ENCODE measurements around the gene UFSP1. TPM values are rescaled to one million over a fixed set of nuclear protein-coding genes. Genes with fewer than 3 reads are reported as not detected.
A peak's percentile ranks its signal among the peaks of the same experiment; 100 is the strongest.

UFSP1 gene
- total RNA-seq, 1 donor from 2014 or later, result 3.4 TPM

DNA sequence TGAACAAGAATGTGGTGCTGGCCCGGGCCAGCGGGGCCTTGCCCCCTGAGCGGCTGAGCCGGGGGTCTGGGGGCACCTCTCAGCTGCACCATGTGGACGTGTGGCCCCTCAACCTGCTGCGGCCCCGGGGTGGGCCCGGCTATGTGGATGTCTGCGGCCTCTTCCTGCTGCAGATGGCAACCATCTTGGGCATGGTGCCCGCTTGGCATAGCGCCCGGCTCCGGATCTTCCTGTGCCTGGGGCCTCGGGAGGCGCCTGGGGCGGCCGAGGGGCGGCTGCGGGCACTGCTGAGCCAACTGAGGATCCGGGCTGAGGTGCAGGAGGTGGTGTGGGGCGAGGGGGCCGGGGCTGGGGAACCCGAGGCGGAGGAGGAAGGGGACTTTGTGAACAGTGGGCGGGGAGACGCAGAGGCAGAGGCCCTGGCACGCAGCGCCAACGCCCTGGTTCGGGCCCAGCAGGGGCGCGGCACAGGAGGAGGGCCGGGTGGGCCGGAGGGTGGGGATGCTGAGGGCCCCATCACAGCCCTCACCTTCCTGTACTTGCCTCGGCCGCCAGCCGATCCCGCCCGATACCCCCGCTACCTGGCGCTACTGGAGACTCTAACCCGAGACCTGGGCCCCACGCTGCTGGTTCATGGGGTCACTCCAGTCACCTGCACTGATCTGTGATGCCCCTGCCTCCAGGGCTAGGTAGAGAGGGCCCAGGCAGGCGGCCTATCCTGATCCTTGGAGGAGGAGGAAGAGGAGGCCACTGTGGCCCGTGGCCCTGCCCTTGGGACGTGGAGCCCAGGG is 23.4 kb downstream of the UFSP1 start:
- intact Hi-C loops (cut with DNase I), result loop anchor here (10.0 kb wide), 1 partner anchor 321 kb away; no protein-coding TSS in a partner anchor
- Histone ChIP-seq H3K27ac (peak overlapping the region; percentile 98), H3K9me3 (no peaks in the 10 kb centered on the region), H3K4me1 (peaks cover 41% of the 10 kb centered on the region), H3K27me3 (no peaks in the 10 kb centered on the region), H3K36me3 (peaks cover 0 to 18% of the 10 kb centered on the region in 2 donors), H3K4me3 (peak overlapping the region; percentile 77 to 86)
- no peak for DNase-seq (ENCODE audit: extremely low spot score in 2 of 2)
- TF ChIP-seq CTCF (IDR thresholded peaks at IDR 0.05) (no peak), POLR2AphosphoS5 (IDR thresholded peaks at IDR 0.05; ENCODE audit: insufficient read depth in 1 of 2, low read depth in 1 of 2) (peak in 1 of 2 donors; percentile 32)

DNA sequence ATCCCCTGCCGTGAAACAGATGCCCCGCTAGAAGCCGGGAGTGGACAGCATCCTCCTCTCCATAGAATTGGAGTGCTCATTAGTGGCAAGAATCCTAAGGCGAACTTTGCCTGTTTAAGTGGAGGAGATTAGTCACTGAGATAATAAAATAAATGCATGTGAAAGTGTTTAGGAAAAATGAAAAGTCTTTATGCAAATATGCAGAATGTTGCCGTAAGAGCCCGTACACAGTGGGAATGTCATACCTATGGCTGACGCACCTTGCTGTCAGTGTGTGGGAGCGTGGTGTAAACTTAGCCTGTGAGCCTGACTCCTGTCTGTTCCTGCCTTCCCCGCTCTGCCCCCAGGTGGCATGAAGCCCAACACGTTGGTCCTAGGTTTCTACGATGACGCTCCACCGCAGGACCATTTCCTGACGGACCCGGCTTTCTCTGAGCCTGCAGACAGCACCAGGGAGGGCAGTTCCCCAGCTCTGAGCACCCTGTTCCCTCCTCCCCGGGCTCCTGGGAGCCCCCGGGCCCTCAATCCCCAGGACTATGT is 24.1 kb downstream of the UFSP1 start:
- intact Hi-C loops (cut with DNase I), result loop anchor here (10.0 kb wide), 1 partner anchor 321 kb away; no protein-coding TSS in a partner anchor
- Histone ChIP-seq H3K27ac (peak overlapping the region; percentile 98), H3K27me3 (no peaks in the 10 kb centered on the region), H3K4me3 (peak overlapping the region in 1 of 2 donors; percentile 86), H3K4me1 (peaks cover 41% of the 10 kb centered on the region), H3K9me3 (no peaks in the 10 kb centered on the region), H3K36me3 (peaks cover 0 to 18% of the 10 kb centered on the region in 2 donors)
- TF ChIP-seq POLR2A (IDR thresholded peaks at IDR 0.05) (no peak), POLR2AphosphoS5 (IDR thresholded peaks at IDR 0.05; ENCODE audit: insufficient read depth in 1 of 2, low read depth in 1 of 2) (no peak), CTCF (IDR thresholded peaks at IDR 0.05) (no peak)
- no peak for DNase-seq (ENCODE audit: extremely low spot score in 2 of 2)

- intact Hi-C loops (cut with DNase I), result loop anchor here (10.0 kb wide), 1 partner anchor 320 kb away; no protein-coding TSS in a partner anchor
- Histone ChIP-seq H3K27ac (no peak overlapping the region), H3K4me3 (no peak overlapping the region), H3K36me3 (peaks cover 0 to 20% of the 10 kb centered on the region in 2 donors), H3K4me1 (peaks cover 39% of the 10 kb centered on the region), H3K9me3 (no peaks in the 10 kb centered on the region), H3K27me3 (no peaks in the 10 kb centered on the region)
- DNase-seq (ENCODE audit: extremely low spot score in 2 of 2), result no peak
- TF ChIP-seq CTCF (IDR thresholded peaks at IDR 0.05) (no peak), POLR2AphosphoS5 (IDR thresholded peaks at IDR 0.05; ENCODE audit: insufficient read depth in 1 of 2, low read depth in 1 of 2) (no peak), POLR2A (IDR thresholded peaks at IDR 0.05) (no peak)
Measured at GRCh38 chr7:100864263-100864845, 25.2 kb downstream of the UFSP1 start.

DNA sequence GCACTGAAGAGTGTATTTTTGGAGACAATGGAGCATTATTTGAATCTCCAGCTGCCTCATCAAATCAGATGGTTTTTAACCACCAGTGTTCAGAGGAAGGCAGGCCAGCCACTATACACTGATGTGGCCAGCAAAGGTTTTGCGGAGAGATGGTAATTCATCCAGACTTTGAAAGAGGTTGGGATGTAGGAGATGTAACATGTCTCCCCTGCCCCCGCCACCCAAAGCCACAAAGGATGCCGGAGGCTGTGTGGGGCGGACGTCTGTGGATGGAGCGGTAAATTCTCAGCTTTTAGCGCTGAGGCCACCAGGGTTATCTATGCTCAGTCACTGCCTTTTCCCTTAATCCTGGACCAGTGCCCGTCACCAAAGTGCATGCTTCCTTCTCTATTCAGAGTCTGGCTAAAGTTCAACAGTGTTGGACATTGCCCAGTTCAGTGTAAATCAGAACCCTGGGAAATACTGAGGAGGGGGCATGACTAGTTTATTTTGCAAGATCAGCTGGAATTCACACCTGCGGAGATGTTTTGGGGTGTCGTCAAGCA is 26.0 kb downstream of the UFSP1 start:
- H3K27ac ChIP-seq, result no peak overlapping the region
- intact Hi-C loops (cut with DNase I), result loop anchor here (10.0 kb wide), 1 partner anchor 319 kb away; no protein-coding TSS in a partner anchor
- no peaks in the 10 kb centered on the region for H3K9me3 ChIP-seq
- peaks cover 0 to 20% of the 10 kb centered on the region in 2 donors for H3K36me3 ChIP-seq
- DNase-seq (ENCODE audit: extremely low spot score in 2 of 2), result no peak
- H3K4me1 ChIP-seq, result peaks cover 30% of the 10 kb centered on the region
- H3K27me3 ChIP-seq, result no peaks in the 10 kb centered on the region
- no peak overlapping the region for H3K4me3 ChIP-seq
- TF ChIP-seq POLR2A (IDR thresholded peaks at IDR 0.05) (no peak), POLR2AphosphoS5 (IDR thresholded peaks at IDR 0.05; ENCODE audit: insufficient read depth in 1 of 2, low read depth in 1 of 2) (no peak), CTCF (IDR thresholded peaks at IDR 0.05) (no peak)

Data from vagina (tissue), 2 donors.